Gastroesophageal sphincter (tissue), 4 donors: ENCODE data around the gene EDA2R. TPM values are rescaled to one million over a fixed set of nuclear protein-coding genes. Genes with fewer than 3 reads are reported as not detected.

Experiments
- ATAC-seq: fragments of 150-250 bp; one replicate; pipeline ENCODE4 v1.9.1; 2016; ENCODE audit warnings: mild to moderate bottlenecking, moderate library complexity
- H3K27ac ChIP-seq, 4 donors: fragments of 200-600 bp; sonication (generic) in 3 of 4; 1 replicate in 3 of 4; 2 replicates in 1 of 4; pipeline ENCODE4 v1.5.1; 2016 to 2019
- H3K27me3 ChIP-seq: fragments of 200-600 bp; sonication (generic); one replicate; pipeline ENCODE4 v1.5.1; 2019
- H3K36me3 ChIP-seq, 2 donors: fragments of 200-600 bp; sonication (generic); one replicate each; pipeline ENCODE4 v1.5.1; 2019; ENCODE audit warnings: control low read depth in 1 of 2
- H3K4me1 ChIP-seq, 3 donors: fragments of 200-600 bp; sonication (generic); 1 replicate in 2 of 3; 2 replicates in 1 of 3; pipeline ENCODE4 v1.5.1; 2016 to 2019; ENCODE audit warnings: control low read depth in 2 of 3
- H3K4me3 ChIP-seq, 2 donors: fragments of 200-600 bp; sonication (generic); one replicate each; pipeline ENCODE4 v1.5.1; 2019; ENCODE audit warnings: mild to moderate bottlenecking in 1 of 2, moderate library complexity in 1 of 2
- H3K9me3 ChIP-seq, 3 donors: fragments of 200-600 bp; sonication (generic); one replicate each; pipeline ENCODE4 v1.5.1; 2017 to 2019; ENCODE audit warnings: control low read depth in 2 of 3
- EP300 ChIP-seq: sonication (generic); formaldehyde crosslinking; IDR thresholded peaks from one replicate; pipeline ENCODE4 v1.6.1; 2017; ENCODE audit warnings: antibody characterized with exemption, mild to moderate bottlenecking
- POLR2A ChIP-seq, 2 donors: fragments of 450-650 bp; IDR thresholded peaks; one replicate each; pipeline ENCODE4 v1.6.1; 2017; ENCODE audit warnings: antibody characterized with exemption in 2 of 2, mild to moderate bottlenecking in 2 of 2, moderate library complexity in 1 of 2
- POLR2AphosphoS5 ChIP-seq: sonication (generic); formaldehyde crosslinking; IDR thresholded peaks from one replicate; pipeline ENCODE4 v1.6.1; 2017; ENCODE audit warnings: antibody characterized with exemption
- WGBS, 2 donors: methylation state at CpG; one replicate each; pipeline ENCODE4 v1.1.5; 2018; ENCODE audit warnings: low coverage in 1 of 2; 5-methylcytosine and 5-hydroxymethylcytosine counted together
- total RNA-seq, 4 donors: library from RNA; depleted of rRNA; stranded (reverse); fragments of >200 nt; gene quantifications; one replicate each; pipeline ENCODE4 v1.1.0, GENCODE V29; 2016
- TF ChIP-seq, protein P1 (sequence below), 4 experiments: fragments of 200-600 bp in 2 of 4; fragments of 450-650 bp in 2 of 4; sonication (generic) in 1 of 4; IDR thresholded peaks; one replicate each; pipeline ENCODE4 v1.5.1; 2017 to 2019; ENCODE audit warnings: antibody characterized with exemption in 4 of 4, mild to moderate bottlenecking in 2 of 4, moderate library complexity in 2 of 4

Gene EDA2R
- total RNA-seq, 4 donors from 2014 or later: 1.2 to 4.6 (median 2.3) TPM

- WGBS, 2 donors: 80 to 100% methylated on average over 1 of the region's 3 CpGs
- Histone ChIP-seq H3K27ac (no peak overlapping the region), H3K36me3 (no peaks in the 10 kb centered on the region), H3K4me1 (no peaks in the 10 kb centered on the region), H3K27me3 (no peaks in the 10 kb centered on the region), H3K9me3 (no peaks in the 10 kb centered on the region), H3K4me3 (no peak overlapping the region)
- no peak for ATAC-seq
- TF ChIP-seq, protein P1, sequence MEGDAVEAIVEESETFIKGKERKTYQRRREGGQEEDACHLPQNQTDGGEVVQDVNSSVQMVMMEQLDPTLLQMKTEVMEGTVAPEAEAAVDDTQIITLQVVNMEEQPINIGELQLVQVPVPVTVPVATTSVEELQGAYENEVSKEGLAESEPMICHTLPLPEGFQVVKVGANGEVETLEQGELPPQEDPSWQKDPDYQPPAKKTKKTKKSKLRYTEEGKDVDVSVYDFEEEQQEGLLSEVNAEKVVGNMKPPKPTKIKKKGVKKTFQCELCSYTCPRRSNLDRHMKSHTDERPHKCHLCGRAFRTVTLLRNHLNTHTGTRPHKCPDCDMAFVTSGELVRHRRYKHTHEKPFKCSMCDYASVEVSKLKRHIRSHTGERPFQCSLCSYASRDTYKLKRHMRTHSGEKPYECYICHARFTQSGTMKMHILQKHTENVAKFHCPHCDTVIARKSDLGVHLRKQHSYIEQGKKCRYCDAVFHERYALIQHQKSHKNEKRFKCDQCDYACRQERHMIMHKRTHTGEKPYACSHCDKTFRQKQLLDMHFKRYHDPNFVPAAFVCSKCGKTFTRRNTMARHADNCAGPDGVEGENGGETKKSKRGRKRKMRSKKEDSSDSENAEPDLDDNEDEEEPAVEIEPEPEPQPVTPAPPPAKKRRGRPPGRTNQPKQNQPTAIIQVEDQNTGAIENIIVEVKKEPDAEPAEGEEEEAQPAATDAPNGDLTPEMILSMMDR (IDR thresholded peaks at IDR 0.05): no peak
- TF ChIP-seq POLR2AphosphoS5 (no peak), POLR2A (IDR thresholded peaks at IDR 0.05) (no peak), EP300 (no peak)
These were observed 13.4 kb downstream of the EDA2R start for GRCh38 chrX:66625525-66625924.

GRCh38 chrX:66622209-66622608, 16.7 kb downstream of the EDA2R start:
- Histone ChIP-seq H3K9me3 (no peaks in the 10 kb centered on the region), H3K36me3 (no peaks in the 10 kb centered on the region), H3K27me3 (no peaks in the 10 kb centered on the region), H3K4me1 (no peaks in the 10 kb centered on the region), H3K4me3 (no peak overlapping the region), H3K27ac (no peak overlapping the region)
- no peak for TF ChIP-seq POLR2AphosphoS5
- TF ChIP-seq, protein P1 (IDR thresholded peaks at IDR 0.05): no peak
- 52 to 100% methylated on average over 2 to 3 of the region's 3 CpGs for WGBS, 2 donors
- no peak for ATAC-seq

GRCh38 chrX:66616944-66617343, 21.9 kb downstream of the EDA2R start:
- H3K27ac ChIP-seq: no peak overlapping the region
- 60 to 80% methylated on average over 1 to 2 of the region's 2 CpGs for whole genome bisulfite sequencing, 2 donors
- ATAC-seq: no peak
- no peaks in the 10 kb centered on the region for H3K4me1 ChIP-seq
- TF ChIP-seq, protein P1 (IDR thresholded peaks at IDR 0.05): no peak
- TF ChIP-seq POLR2AphosphoS5 (no peak), EP300 (no peak), POLR2A (IDR thresholded peaks at IDR 0.05) (no peak)
- no peaks in the 10 kb centered on the region for H3K36me3 ChIP-seq
- H3K9me3 ChIP-seq: no peaks in the 10 kb centered on the region
- no peak overlapping the region for H3K4me3 ChIP-seq
- H3K27me3 ChIP-seq: no peaks in the 10 kb centered on the region

DNA sequence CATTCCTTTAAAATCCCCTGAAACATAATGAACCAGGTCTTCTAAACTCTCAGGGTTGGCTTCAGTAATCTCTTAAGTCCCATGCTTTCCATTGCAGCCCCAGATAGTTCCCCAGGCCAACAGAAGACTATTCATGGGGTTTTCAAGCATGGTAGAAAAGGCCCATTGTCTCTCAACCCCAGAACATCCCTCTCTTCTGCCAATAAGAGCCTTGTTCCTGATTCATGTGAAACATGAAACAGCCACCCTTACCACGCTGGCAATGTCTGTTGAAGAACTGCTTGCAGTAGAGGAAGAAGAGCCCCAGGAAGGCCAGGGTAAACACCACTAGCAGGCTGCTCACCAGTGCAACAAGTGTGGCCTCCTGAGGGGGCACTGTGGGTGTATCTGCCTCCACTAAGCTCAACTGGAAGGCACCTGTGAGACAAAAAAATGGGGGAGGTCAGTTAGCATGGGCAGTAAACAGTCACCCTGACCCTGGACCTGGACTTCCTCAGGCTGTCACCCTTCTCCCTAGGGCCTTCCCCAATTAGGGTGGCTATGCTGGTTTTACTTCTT, 36.4 kb downstream of the EDA2R start:
- no peaks in the 10 kb centered on the region for H3K4me1 ChIP-seq
- no peaks in the 10 kb centered on the region for H3K27me3 ChIP-seq
- H3K36me3 ChIP-seq: peaks cover 0 to 10% of the 10 kb centered on the region in 2 donors
- TF ChIP-seq POLR2AphosphoS5 (no peak), POLR2A (IDR thresholded peaks at IDR 0.05) (no peak), EP300 (no peak)
- TF ChIP-seq, protein P1 (IDR thresholded peaks at IDR 0.05): no peak
- H3K9me3 ChIP-seq: no peaks in the 10 kb centered on the region
- ATAC-seq: no peak
- no peak overlapping the region for H3K27ac ChIP-seq
- H3K4me3 ChIP-seq: no peak overlapping the region
- no CpG with 5 or more reads among the region's 1 CpG for WGBS, 2 donors

DNA sequence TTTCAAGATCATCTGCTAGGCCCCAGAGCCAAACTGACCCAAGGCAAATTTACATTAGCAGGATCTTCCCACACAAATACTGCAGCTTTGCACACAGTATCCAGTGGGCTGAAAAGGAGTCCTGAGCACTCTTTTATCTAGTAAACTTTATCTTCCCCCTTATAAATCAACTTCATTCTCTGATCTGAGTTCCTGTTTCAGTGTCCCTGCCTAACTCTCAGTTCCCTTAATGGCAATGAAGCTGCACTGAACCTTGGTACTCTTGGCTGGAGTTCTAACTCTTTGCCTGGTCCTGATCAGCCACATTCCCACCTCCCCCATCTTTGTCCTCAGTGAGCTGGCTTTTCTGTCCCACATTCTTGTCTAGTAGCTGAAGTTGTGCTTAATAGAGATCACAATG, 37.4 kb downstream of the EDA2R start:
- TF ChIP-seq POLR2AphosphoS5 (no peak), EP300 (no peak), POLR2A (IDR thresholded peaks at IDR 0.05) (no peak)
- TF ChIP-seq, protein P1 (IDR thresholded peaks at IDR 0.05): no peak
- Histone ChIP-seq H3K4me3 (no peak overlapping the region), H3K36me3 (peaks cover 0 to 10% of the 10 kb centered on the region in 2 donors), H3K27ac (no peak overlapping the region), H3K4me1 (no peaks in the 10 kb centered on the region), H3K9me3 (no peaks in the 10 kb centered on the region), H3K27me3 (no peaks in the 10 kb centered on the region)
- ATAC-seq: no peak
